Measurements from ENCODE around the gene LCE3D. TPM values are rescaled to one million over a fixed set of nuclear protein-coding genes. Genes with fewer than 3 reads are reported as not detected.
"Not testable (repeated sequence)": the region's sequence is repeated elsewhere in the genome, so short reads cannot be mapped to it uniquely, and the experiment has no call there.

LCE3D gene
- total RNA-seq, 3 donors from 2014 or later (not counting 1 experiment from before 2014, with no cell fraction given), result not detected

DNA sequence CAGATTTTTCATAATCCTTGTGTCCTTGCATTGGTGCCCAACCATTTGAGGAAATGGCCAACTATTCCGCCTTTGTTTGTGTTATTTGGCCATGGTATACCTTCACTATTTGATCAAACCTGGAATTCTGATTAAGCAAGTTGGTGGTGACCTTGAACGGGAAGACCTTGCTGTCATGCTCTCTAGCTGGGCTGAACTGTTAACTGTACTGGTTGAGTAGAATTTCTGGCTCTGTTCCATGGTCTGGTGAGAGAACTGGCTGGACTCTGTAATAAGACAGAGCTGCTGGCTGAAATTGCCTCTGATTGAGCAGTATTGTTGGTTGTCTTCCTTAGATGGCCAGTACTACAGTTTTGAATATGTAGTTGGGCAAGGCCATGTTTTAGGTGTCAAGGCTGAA lies 16.7 kb upstream of the LCE3D start:
- Mint-ChIP-seq H3K4me3 (no peak overlapping the region), H3K27me3 (ENCODE audit: low read depth in 2 of 2) (peaks cover 3 to 8% of the 10 kb centered on the region in 2 donors), H3K9me3 (peaks cover 0 to 8% of the 10 kb centered on the region in 2 donors), H3K27ac (no peak overlapping the region), H3K4me1 (no peaks in the 10 kb centered on the region), H3K36me3 (no peaks in the 10 kb centered on the region)
- WGBS (ENCODE audit: insufficient coverage), result 90% methylated on average over 2 of the region's 2 CpGs
- Histone ChIP-seq H3K27me3 (ENCODE audit: control insufficient read depth, insufficient read depth, low read length) (peaks cover 13% of the 10 kb centered on the region), H3K9me3 (ENCODE audit: control insufficient read depth, insufficient read depth, low read length) (peaks cover 12% of the 10 kb centered on the region), H3K4me3 (ENCODE audit: low read length) (no peak overlapping the region), H3K27ac (ENCODE audit: low read length) (no peak overlapping the region), H3K4me1 (ENCODE audit: control insufficient read depth, insufficient read depth, low read length) (no peaks in the 10 kb centered on the region), H3K36me3 (ENCODE audit: control insufficient read depth, insufficient read depth, low read length) (no peaks in the 10 kb centered on the region)
- TF ChIP-seq, protein P1, sequence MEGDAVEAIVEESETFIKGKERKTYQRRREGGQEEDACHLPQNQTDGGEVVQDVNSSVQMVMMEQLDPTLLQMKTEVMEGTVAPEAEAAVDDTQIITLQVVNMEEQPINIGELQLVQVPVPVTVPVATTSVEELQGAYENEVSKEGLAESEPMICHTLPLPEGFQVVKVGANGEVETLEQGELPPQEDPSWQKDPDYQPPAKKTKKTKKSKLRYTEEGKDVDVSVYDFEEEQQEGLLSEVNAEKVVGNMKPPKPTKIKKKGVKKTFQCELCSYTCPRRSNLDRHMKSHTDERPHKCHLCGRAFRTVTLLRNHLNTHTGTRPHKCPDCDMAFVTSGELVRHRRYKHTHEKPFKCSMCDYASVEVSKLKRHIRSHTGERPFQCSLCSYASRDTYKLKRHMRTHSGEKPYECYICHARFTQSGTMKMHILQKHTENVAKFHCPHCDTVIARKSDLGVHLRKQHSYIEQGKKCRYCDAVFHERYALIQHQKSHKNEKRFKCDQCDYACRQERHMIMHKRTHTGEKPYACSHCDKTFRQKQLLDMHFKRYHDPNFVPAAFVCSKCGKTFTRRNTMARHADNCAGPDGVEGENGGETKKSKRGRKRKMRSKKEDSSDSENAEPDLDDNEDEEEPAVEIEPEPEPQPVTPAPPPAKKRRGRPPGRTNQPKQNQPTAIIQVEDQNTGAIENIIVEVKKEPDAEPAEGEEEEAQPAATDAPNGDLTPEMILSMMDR (IDR thresholded peaks at IDR 0.05), result no peak
- intact Hi-C loops (cut with micrococcal nuclease), result no loop called here
- no peak for ATAC-seq
- no peak for DNase-seq

DNA sequence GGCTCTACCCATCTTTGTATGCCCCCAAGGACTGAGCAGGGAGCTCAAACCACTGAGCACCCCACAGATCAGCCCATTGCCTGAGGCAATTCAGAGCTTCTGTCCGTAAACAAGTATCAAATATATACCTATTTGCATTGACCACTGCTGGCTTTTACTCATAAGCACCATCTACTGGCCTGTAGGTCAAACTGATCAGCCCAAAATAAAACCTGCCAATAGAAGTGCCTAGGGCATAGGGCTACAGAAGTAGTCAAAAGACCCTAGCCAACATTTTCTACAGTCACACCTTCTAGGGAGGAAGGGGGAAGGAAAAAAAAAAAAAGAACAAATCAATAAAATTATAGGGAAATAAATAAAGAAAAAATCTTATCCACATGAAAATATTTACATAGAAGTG lies 5.3 kb upstream of the LCE3D start:
- no peaks in the 10 kb centered on the region for H3K36me3 Mint-ChIP-seq
- 63% methylated on average over 1 of the region's 1 CpG for WGBS (ENCODE audit: insufficient coverage)
- no peaks in the 10 kb centered on the region for H3K9me3 Mint-ChIP-seq

DNA sequence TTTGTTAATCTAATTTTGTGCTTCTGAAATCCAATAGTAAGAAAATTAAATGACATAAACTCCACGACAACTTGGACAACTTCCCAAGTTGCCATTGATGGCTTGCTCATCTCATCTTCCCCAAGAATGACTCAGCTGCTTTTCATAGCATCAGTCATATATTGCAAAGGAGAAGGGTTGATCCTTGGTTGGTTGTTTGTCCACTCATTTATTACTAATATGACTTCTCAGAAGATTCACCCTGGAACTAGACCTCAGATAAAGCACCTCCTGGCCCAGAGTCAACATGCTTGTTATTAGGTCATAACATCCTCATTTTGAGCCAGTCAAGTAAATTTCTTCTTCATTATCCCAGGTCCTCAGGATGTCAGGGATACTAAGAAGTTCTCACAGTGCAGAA lies 2.3 kb upstream of the LCE3D start:
- no peaks in the 10 kb centered on the region for H3K9me3 Mint-ChIP-seq
- H3K36me3 Mint-ChIP-seq, result no peaks in the 10 kb centered on the region
- Histone ChIP-seq H3K4me1 (ENCODE audit: control insufficient read depth, insufficient read depth, low read length) (no peaks in the 10 kb centered on the region), H3K9me3 (ENCODE audit: control insufficient read depth, insufficient read depth, low read length) (no peaks in the 10 kb centered on the region), H3K27me3 (ENCODE audit: control insufficient read depth, insufficient read depth, low read length) (peaks cover 4% of the 10 kb centered on the region), H3K36me3 (ENCODE audit: control insufficient read depth, insufficient read depth, low read length) (no peaks in the 10 kb centered on the region), H3K4me3 (ENCODE audit: low read length) (no peak overlapping the region), H3K27ac (ENCODE audit: low read length) (no peak overlapping the region)
- intact Hi-C loops (cut with micrococcal nuclease), result loop anchor here (1.0 kb wide), 1 partner anchor 35 kb away; no protein-coding TSS in a partner anchor
- DNase-seq (no peak), ATAC-seq (no peak)
- no peaks in the 10 kb centered on the region for H3K4me1 Mint-ChIP-seq
- no peak overlapping the region for H3K4me3 Mint-ChIP-seq
- no peak overlapping the region for H3K27ac Mint-ChIP-seq
- peaks cover 2 to 7% of the 10 kb centered on the region in 2 donors for H3K27me3 Mint-ChIP-seq (ENCODE audit: low read depth in 2 of 2)
- WGBS (ENCODE audit: insufficient coverage), result no CpG with 5 or more reads among the region's 1 CpG
- TF ChIP-seq, protein P1 (IDR thresholded peaks at IDR 0.05), result no peak

More for the DNA sequence above, 5.3 kb upstream of the LCE3D start:
- Histone ChIP-seq H3K9me3 (ENCODE audit: control insufficient read depth, insufficient read depth, low read length) (no peaks in the 10 kb centered on the region), H3K27ac (ENCODE audit: low read length) (no peak overlapping the region), H3K4me1 (ENCODE audit: control insufficient read depth, insufficient read depth, low read length) (no peaks in the 10 kb centered on the region), H3K27me3 (ENCODE audit: control insufficient read depth, insufficient read depth, low read length) (peaks cover 4% of the 10 kb centered on the region), H3K4me3 (ENCODE audit: low read length) (no peak overlapping the region), H3K36me3 (ENCODE audit: control insufficient read depth, insufficient read depth, low read length) (no peaks in the 10 kb centered on the region)
- no peak for DNase-seq
- no peak for ATAC-seq
- intact Hi-C loops (cut with micrococcal nuclease), result no loop called here
- no peak overlapping the region for H3K27ac Mint-ChIP-seq
- no peak overlapping the region for H3K4me3 Mint-ChIP-seq
- TF ChIP-seq, protein P1 (IDR thresholded peaks at IDR 0.05), result no peak
- H3K27me3 Mint-ChIP-seq (ENCODE audit: low read depth in 2 of 2), result peaks cover 2 to 7% of the 10 kb centered on the region in 2 donors
- H3K4me1 Mint-ChIP-seq, result no peaks in the 10 kb centered on the region

DNA sequence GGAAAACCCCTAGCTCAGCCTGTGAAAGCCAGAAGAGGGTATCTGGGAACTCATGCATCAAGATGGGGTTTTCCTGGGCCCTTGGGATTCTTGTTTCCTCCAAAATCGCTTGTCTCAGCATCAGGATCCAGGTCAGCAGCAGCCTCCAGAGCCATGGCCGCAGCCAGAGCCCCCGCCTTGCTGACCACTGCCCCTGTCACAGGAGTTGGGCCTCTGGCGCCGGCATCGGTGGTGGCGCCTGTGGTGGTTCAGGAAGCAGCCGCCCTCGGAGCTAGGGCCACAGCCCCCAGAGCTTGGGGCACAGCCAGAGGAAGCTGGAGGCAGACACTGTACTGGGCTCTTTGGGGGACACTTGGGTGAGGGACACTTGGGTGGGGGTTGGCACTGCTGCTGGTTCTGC lies 790 bp downstream of the LCE3D start:
- WGBS (ENCODE audit: insufficient coverage), result 93% methylated on average over 7 of the region's 9 CpGs
- H3K36me3 Mint-ChIP-seq, result not testable (repeated sequence)
- peaks cover 11 to 12% of the 10 kb centered on the region in 2 donors for H3K27me3 Mint-ChIP-seq (ENCODE audit: low read depth in 2 of 2)

More for the DNA sequence above, 790 bp downstream of the LCE3D start:
- H3K4me3 Mint-ChIP-seq; H3K36me3 ChIP-seq (ENCODE audit: control insufficient read depth, insufficient read depth, low read length); H3K27ac ChIP-seq (ENCODE audit: low read length); H3K4me3 ChIP-seq (ENCODE audit: low read length); intact Hi-C loops (cut with micrococcal nuclease); H3K9me3 Mint-ChIP-seq; H3K27me3 ChIP-seq (ENCODE audit: control insufficient read depth, insufficient read depth, low read length); H3K9me3 ChIP-seq (ENCODE audit: control insufficient read depth, insufficient read depth, low read length); DNase-seq; H3K4me1 ChIP-seq (ENCODE audit: control insufficient read depth, insufficient read depth, low read length); H3K27ac Mint-ChIP-seq; H3K4me1 Mint-ChIP-seq; ATAC-seq: not testable (repeated sequence)
